ENCODE measurements around the gene KRT12.

Gene KRT12

DNA sequence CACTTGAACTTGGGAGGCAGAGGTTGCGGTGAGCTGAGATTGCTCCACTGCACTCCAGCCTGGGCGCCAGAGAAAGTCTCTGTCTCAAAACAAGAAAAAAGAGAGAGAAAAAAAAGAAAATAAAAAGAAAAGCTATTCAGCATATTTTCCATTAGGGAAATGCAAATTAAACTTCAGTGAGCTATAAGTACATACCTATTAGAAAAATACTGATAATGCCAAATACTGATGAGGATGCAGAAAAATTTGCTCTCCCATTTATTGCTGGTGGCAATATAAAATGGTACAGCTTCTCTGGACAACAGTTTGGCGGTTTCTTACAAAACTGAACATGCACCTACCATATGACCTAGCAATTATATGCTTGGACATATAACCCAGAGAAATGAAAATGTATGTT, 54.4 kb downstream of the KRT12 start:
- DNase-seq: no peak

All from NCI-H774 (cell line).